HepG2 (cell line): ENCODE data around the gene PLLP. TPM values are rescaled to one million over a fixed set of nuclear protein-coding genes. Genes with fewer than 3 reads are reported as not detected.

ENCODE experiments used
- HIC2 ChIP-seq: sonication (generic); formaldehyde crosslinking; IDR thresholded peaks from 2 replicates; pipeline ENCODE4 v1.9.0; 2022; ENCODE audit warnings: low read depth, missing genetic modification reagents
- IRX3 ChIP-seq: sonication (generic); formaldehyde crosslinking; IDR thresholded peaks from 2 replicates; pipeline ENCODE4 v1.8.1; 2023; ENCODE audit warnings: mild to moderate bottlenecking, low read depth, missing genetic modification reagents, borderline replicate concordance
- MNT ChIP-seq: fragments of 450-650 bp; IDR thresholded peaks from 2 replicates; pipeline ENCODE4 v1.6.1; 2016
- NFAT5 ChIP-seq: sonication (generic); formaldehyde crosslinking; IDR thresholded peaks from 2 replicates; pipeline ENCODE4 v1.4.0; 2020; ENCODE audit warnings: missing genetic modification reagents
- NRL ChIP-seq: sonication (generic); formaldehyde crosslinking; IDR thresholded peaks from 2 replicates; pipeline ENCODE4 v1.5.0; 2020; ENCODE audit warnings: missing genetic modification reagents, mild to moderate bottlenecking, moderate library complexity, borderline replicate concordance
- RERE ChIP-seq: IDR thresholded peaks from 2 replicates; pipeline ENCODE4 v1.6.1; 2016; ENCODE audit warnings: low read depth, missing genetic modification reagents, missing compliant biosample characterization
- SIN3B ChIP-seq: fragments of 150-350 bp; IDR thresholded peaks from 2 replicates; pipeline ENCODE4 v1.6.1; 2014; ENCODE audit warnings: low read length
- UBTF ChIP-seq: sonication (generic); formaldehyde crosslinking; IDR thresholded peaks from 2 replicates; pipeline ENCODE4 v1.4.0; 2020; ENCODE audit warnings: mild to moderate bottlenecking, missing genetic modification reagents
- ZNF362 ChIP-seq: sonication (generic); formaldehyde crosslinking; IDR thresholded peaks from 2 replicates; pipeline ENCODE4 v1.4.0; 2020; ENCODE audit warnings: missing genetic modification reagents, mild to moderate bottlenecking, borderline replicate concordance
- polyA plus RNA-seq, 8 experiments: library from polyadenylated mRNA; depleted of rRNA in 3 of 8; stranded (reverse) in 7 of 8; unstranded in 1 of 8; fragments of >200 nt; fragmentation: Illumina TruSeq in 4 of 8; extraction: Trizol in 4 of 8; gene quantifications; 2 replicates each; pipeline versions ENCODE4 v1.2.1 to v1.2.3, GENCODE V29; 2011 to 2016; ENCODE audit warnings: low read depth in 4 of 8, missing spikeins in 1 of 8, mixed read lengths in 1 of 8; ENCODE audit not compliant: insufficient read depth in 1 of 8
- total RNA-seq, 5 experiments: library from RNA; depleted of rRNA; stranded (reverse); fragments of >200 nt; fragmentation: Illumina TruSeq; extraction: Trizol; gene quantifications; 2 replicates each; pipeline ENCODE4 v1.2.3, GENCODE V29; 2016; ENCODE audit warnings: low read depth in 1 of 5

Gene PLLP
- total and polyA plus RNA-seq, 2 of the 13 experiments (the other 11 are each of a cell fraction or from before 2014, with no cell fraction given), result 60.6 to 127 TPM

GRCh38 chr16:57299719-57300386 is 15.4 kb upstream of the PLLP start (continued):
- TF ChIP-seq RERE (no peak; the same call in 1 of the 2 replicates), NFAT5 (CRISPR knock-in tag) (0 out of 2 replicates have a peak, but pooled peaks have one; percentile 54), MNT (no peak; the same call in 1 of the 2 replicates), IRX3 (CRISPR knock-in tag) (peak; percentile 58; the same call in 1 of the 2 replicates), SIN3B (no peak), UBTF (CRISPR knock-in tag) (peak; percentile 85), NRL (CRISPR knock-in tag) (0 out of 2 replicates have a peak, but pooled peaks have one; percentile 21), ZNF362 (no peak), HIC2 (CRISPR knock-in tag) (no peak)
